T-helper 1 cell treated with Interleukin-12 subunit alpha and Interleukin-12 subunit beta and Interleukin-4 antibody, amounts not matched to agents 30 μg/mL and 1 μg/mL, for 36 hours (primary cell): ENCODE measurements around the gene SLC7A14.

Source experiments
- H3K27ac Mint-ChIP-seq: one replicate; pipeline ENCODE4 v1.8.0; 2021; ENCODE audit warnings: mild to moderate bottlenecking, mixed read lengths
- H3K27me3 Mint-ChIP-seq: one replicate; pipeline ENCODE4 v1.8.0; 2021; ENCODE audit warnings: low read depth, mixed read lengths
- H3K36me3 Mint-ChIP-seq: one replicate; pipeline ENCODE4 v1.8.0; 2021; ENCODE audit warnings: low read depth, mixed read lengths
- H3K4me1 Mint-ChIP-seq: one replicate; pipeline ENCODE4 v1.8.0; 2021; ENCODE audit warnings: low read depth, mixed read lengths
- H3K4me3 Mint-ChIP-seq: one replicate; pipeline ENCODE4 v1.8.0; 2021; ENCODE audit warnings: mild to moderate bottlenecking, moderate library complexity, mixed read lengths
- H3K9me3 Mint-ChIP-seq: one replicate; pipeline ENCODE4 v1.8.0; 2021; ENCODE audit warnings: mixed read lengths

SLC7A14 gene

GRCh38 chr3:170488802-170489201 lies 97.1 kb downstream of the SLC7A14 start:
- Mint-ChIP-seq H3K4me3 (no peak overlapping the region), H3K4me1 (no peaks in the 10 kb centered on the region), H3K9me3 (no peaks in the 10 kb centered on the region), H3K27ac (no peak overlapping the region), H3K27me3 (peaks cover 3% of the 10 kb centered on the region), H3K36me3 (no peaks in the 10 kb centered on the region)

GRCh38 chr3:170487031-170487430 lies 98.8 kb downstream of the SLC7A14 start:
- Mint-ChIP-seq H3K27ac (no peak overlapping the region), H3K4me3 (no peak overlapping the region), H3K36me3 (no peaks in the 10 kb centered on the region), H3K4me1 (no peaks in the 10 kb centered on the region), H3K27me3 (peaks cover 3% of the 10 kb centered on the region), H3K9me3 (no peaks in the 10 kb centered on the region)

- Mint-ChIP-seq H3K27ac (no peak overlapping the region), H3K27me3 (peaks cover 3% of the 10 kb centered on the region), H3K36me3 (no peaks in the 10 kb centered on the region), H3K4me1 (no peaks in the 10 kb centered on the region), H3K4me3 (no peak overlapping the region), H3K9me3 (no peaks in the 10 kb centered on the region)
Observed at GRCh38 chr3:170486398-170486797, 99.5 kb downstream of the SLC7A14 start.

- no peaks in the 10 kb centered on the region for H3K4me1 Mint-ChIP-seq
- H3K9me3 Mint-ChIP-seq, result no peaks in the 10 kb centered on the region
- H3K4me3 Mint-ChIP-seq, result no peak overlapping the region
- no peak overlapping the region for H3K27ac Mint-ChIP-seq
- peaks cover 3% of the 10 kb centered on the region for H3K27me3 Mint-ChIP-seq
- no peaks in the 10 kb centered on the region for H3K36me3 Mint-ChIP-seq
Observed at GRCh38 chr3:170485696-170486095, 100.2 kb downstream of the SLC7A14 start.

- H3K27me3 Mint-ChIP-seq, result peaks cover 3% of the 10 kb centered on the region
- no peaks in the 10 kb centered on the region for H3K4me1 Mint-ChIP-seq
- no peak overlapping the region for H3K27ac Mint-ChIP-seq
- H3K36me3 Mint-ChIP-seq, result no peaks in the 10 kb centered on the region
- no peaks in the 10 kb centered on the region for H3K9me3 Mint-ChIP-seq
- no peak overlapping the region for H3K4me3 Mint-ChIP-seq
Observed at GRCh38 chr3:170485294-170485693, 100.6 kb downstream of the SLC7A14 start.

GRCh38 chr3:170484869-170485268 lies 101.0 kb downstream of the SLC7A14 start:
- Mint-ChIP-seq H3K4me3 (no peak overlapping the region), H3K9me3 (no peaks in the 10 kb centered on the region), H3K36me3 (no peaks in the 10 kb centered on the region), H3K4me1 (no peaks in the 10 kb centered on the region), H3K27me3 (peaks cover 3% of the 10 kb centered on the region), H3K27ac (no peak overlapping the region)

- H3K27me3 Mint-ChIP-seq, result peaks cover 7% of the 10 kb centered on the region
- H3K4me1 Mint-ChIP-seq, result no peaks in the 10 kb centered on the region
- no peak overlapping the region for H3K4me3 Mint-ChIP-seq
- H3K27ac Mint-ChIP-seq, result no peak overlapping the region
- no peaks in the 10 kb centered on the region for H3K9me3 Mint-ChIP-seq
- H3K36me3 Mint-ChIP-seq, result no peaks in the 10 kb centered on the region
Observed at GRCh38 chr3:170483485-170484262, 102.2 kb downstream of the SLC7A14 start.

GRCh38 chr3:170482199-170482598 lies 103.7 kb downstream of the SLC7A14 start:
- no peak overlapping the region for H3K27ac Mint-ChIP-seq
- H3K27me3 Mint-ChIP-seq, result peaks cover 3% of the 10 kb centered on the region
- no peaks in the 10 kb centered on the region for H3K36me3 Mint-ChIP-seq
- H3K4me1 Mint-ChIP-seq, result no peaks in the 10 kb centered on the region
- no peaks in the 10 kb centered on the region for H3K9me3 Mint-ChIP-seq
- H3K4me3 Mint-ChIP-seq, result no peak overlapping the region

- Mint-ChIP-seq H3K27me3 (peaks cover 3% of the 10 kb centered on the region), H3K36me3 (no peaks in the 10 kb centered on the region), H3K9me3 (no peaks in the 10 kb centered on the region), H3K4me1 (no peaks in the 10 kb centered on the region), H3K4me3 (no peak overlapping the region), H3K27ac (no peak overlapping the region)
Observed at GRCh38 chr3:170480111-170480510, 105.8 kb downstream of the SLC7A14 start.

- no peak overlapping the region for H3K4me3 Mint-ChIP-seq
- H3K27me3 Mint-ChIP-seq, result peaks cover 18% of the 10 kb centered on the region
Observed at GRCh38 chr3:170477395-170477794, 108.5 kb downstream of the SLC7A14 start.

GRCh38 chr3:170476291-170476690 lies 109.6 kb downstream of the SLC7A14 start:
- Mint-ChIP-seq H3K4me1 (no peaks in the 10 kb centered on the region), H3K36me3 (no peaks in the 10 kb centered on the region), H3K27ac (no peak overlapping the region), H3K27me3 (peaks cover 18% of the 10 kb centered on the region), H3K9me3 (no peaks in the 10 kb centered on the region), H3K4me3 (no peak overlapping the region)

More at GRCh38 chr3:170477395-170477794, 108.5 kb downstream of the SLC7A14 start:
- Mint-ChIP-seq H3K36me3 (no peaks in the 10 kb centered on the region), H3K27ac (no peak overlapping the region), H3K9me3 (no peaks in the 10 kb centered on the region), H3K4me1 (no peaks in the 10 kb centered on the region)

- peaks cover 18% of the 10 kb centered on the region for H3K27me3 Mint-ChIP-seq
- no peaks in the 10 kb centered on the region for H3K36me3 Mint-ChIP-seq
- no peaks in the 10 kb centered on the region for H3K4me1 Mint-ChIP-seq
- no peak overlapping the region for H3K4me3 Mint-ChIP-seq
- H3K9me3 Mint-ChIP-seq, result no peaks in the 10 kb centered on the region
- no peak overlapping the region for H3K27ac Mint-ChIP-seq
Observed at GRCh38 chr3:170475092-170475685, 110.7 kb downstream of the SLC7A14 start.

GRCh38 chr3:170473358-170473757 lies 112.5 kb downstream of the SLC7A14 start:
- H3K27me3 Mint-ChIP-seq, result peaks cover 15% of the 10 kb centered on the region
- H3K4me3 Mint-ChIP-seq, result no peak overlapping the region
- H3K4me1 Mint-ChIP-seq, result no peaks in the 10 kb centered on the region
- H3K36me3 Mint-ChIP-seq, result no peaks in the 10 kb centered on the region
- H3K27ac Mint-ChIP-seq, result no peak overlapping the region
- no peaks in the 10 kb centered on the region for H3K9me3 Mint-ChIP-seq

- H3K36me3 Mint-ChIP-seq, result no peaks in the 10 kb centered on the region
- H3K27ac Mint-ChIP-seq, result no peak overlapping the region
- H3K27me3 Mint-ChIP-seq, result peaks cover 15% of the 10 kb centered on the region
- H3K4me1 Mint-ChIP-seq, result no peaks in the 10 kb centered on the region
- no peaks in the 10 kb centered on the region for H3K9me3 Mint-ChIP-seq
- no peak overlapping the region for H3K4me3 Mint-ChIP-seq
Observed at GRCh38 chr3:170471149-170471548, 114.7 kb downstream of the SLC7A14 start.
